Duodenal mucosa (tissue), 2 donors: ENCODE data around the gene GDI1.

Experiments
- H3K27ac ChIP-seq: one replicate; pipeline ENCODE4 v1.7.0; 2013; ENCODE audit warnings: low read depth, low read length
- H3K27me3 ChIP-seq, 2 donors: one replicate each; pipeline ENCODE4 v1.7.0; 2013; ENCODE audit warnings: low read length in 2 of 2, control low read depth in 1 of 2; ENCODE audit not compliant: insufficient read depth in 2 of 2, control insufficient read depth in 1 of 2
- H3K36me3 ChIP-seq, 2 donors: one replicate each; pipeline ENCODE4 v1.7.0; 2013; ENCODE audit warnings: low read length in 2 of 2, control low read depth in 1 of 2; ENCODE audit not compliant: insufficient read depth in 2 of 2, control insufficient read depth in 1 of 2
- H3K4me1 ChIP-seq, 2 donors: one replicate each; pipeline ENCODE4 v1.7.0; 2013; ENCODE audit warnings: low read length in 2 of 2, control low read depth in 1 of 2; ENCODE audit not compliant: insufficient read depth in 2 of 2, control insufficient read depth in 1 of 2
- H3K4me3 ChIP-seq, 2 donors: one replicate each; pipeline ENCODE4 v1.7.0; 2013; ENCODE audit warnings: low read length in 2 of 2, low read depth in 1 of 2
- H3K9ac ChIP-seq, 2 donors: one replicate each; pipeline ENCODE4 v1.7.0; 2013; ENCODE audit warnings: low read length in 2 of 2, low read depth in 1 of 2
- H3K9me3 ChIP-seq, 2 donors: one replicate each; pipeline ENCODE4 v1.7.0; 2013; ENCODE audit warnings: low read length in 2 of 2, control low read depth in 1 of 2; ENCODE audit not compliant: control insufficient read depth in 1 of 2

The GDI1 gene

GRCh38 chrX:154478728-154479622 lies 42.0 kb downstream of the GDI1 start, which contains the start of gene LAGE3:
TSS of gene LAGE3 (minus strand) at chrX:154479281. CDS start at chrX:154478915, 366 bp downstream.
- Histone ChIP-seq H3K9ac (peak within 1 kb of the TSS; percentile 48 to 54), H3K27me3 (no peaks in the 10 kb centered on the region), H3K4me1 (peaks cover 0 to 11% of the 10 kb centered on the region in 2 donors)

GRCh38 chrX:154481195-154481594 lies 44.2 kb downstream of the GDI1 start:
- Histone ChIP-seq H3K9ac (no peak overlapping the region), H3K36me3 (peaks cover 0 to 5% of the 10 kb centered on the region in 2 donors), H3K4me3 (no peak overlapping the region), H3K4me1 (peaks cover 9 to 23% of the 10 kb centered on the region in 2 donors), H3K27me3 (no peaks in the 10 kb centered on the region), H3K9me3 (no peaks in the 10 kb centered on the region), H3K27ac (no peak overlapping the region)

More at GRCh38 chrX:154478728-154479622, 42.0 kb downstream of the GDI1 start, which contains the start of gene LAGE3:
- Histone ChIP-seq H3K4me3 (peak within 1 kb of the TSS; percentile 54 to 60), H3K36me3 (no peaks in the 10 kb centered on the region), H3K9me3 (no peaks in the 10 kb centered on the region), H3K27ac (peak within 1 kb of the TSS; percentile 62)

GRCh38 chrX:154481911-154482601 lies 45.1 kb downstream of the GDI1 start:
- Histone ChIP-seq H3K4me3 (no peak overlapping the region), H3K36me3 (peaks cover 0 to 5% of the 10 kb centered on the region in 2 donors), H3K9me3 (no peaks in the 10 kb centered on the region), H3K27me3 (no peaks in the 10 kb centered on the region), H3K4me1 (peaks cover 9 to 23% of the 10 kb centered on the region in 2 donors), H3K27ac (no peak overlapping the region), H3K9ac (no peak overlapping the region)

- Histone ChIP-seq H3K4me3 (no peak overlapping the region), H3K36me3 (peaks cover 0 to 5% of the 10 kb centered on the region in 2 donors), H3K27ac (no peak overlapping the region), H3K9me3 (no peaks in the 10 kb centered on the region), H3K27me3 (no peaks in the 10 kb centered on the region), H3K4me1 (peaks cover 9 to 27% of the 10 kb centered on the region in 2 donors), H3K9ac (no peak overlapping the region)
These were observed 45.8 kb downstream of the GDI1 start for GRCh38 chrX:154482786-154483185.

GRCh38 chrX:154483325-154483724 lies 46.4 kb downstream of the GDI1 start:
- H3K36me3 ChIP-seq: peaks cover 0 to 5% of the 10 kb centered on the region in 2 donors
- H3K27me3 ChIP-seq: no peaks in the 10 kb centered on the region
- H3K4me3 ChIP-seq: no peak overlapping the region
- H3K9me3 ChIP-seq: no peaks in the 10 kb centered on the region
- no peak overlapping the region for H3K27ac ChIP-seq
- H3K9ac ChIP-seq: no peak overlapping the region
- H3K4me1 ChIP-seq: peaks cover 9 to 22% of the 10 kb centered on the region in 2 donors

GRCh38 chrX:154484255-154485149 lies 47.5 kb downstream of the GDI1 start:
- Histone ChIP-seq H3K9me3 (no peaks in the 10 kb centered on the region), H3K27ac (no peak overlapping the region), H3K9ac (no peak overlapping the region), H3K36me3 (peaks cover 0 to 5% of the 10 kb centered on the region in 2 donors), H3K4me1 (peaks cover 16 to 24% of the 10 kb centered on the region in 2 donors), H3K4me3 (no peak overlapping the region), H3K27me3 (no peaks in the 10 kb centered on the region)

- H3K4me3 ChIP-seq: peak overlapping the region; percentile 50 to 63
- H3K9me3 ChIP-seq: no peaks in the 10 kb centered on the region
- H3K27ac ChIP-seq: peak overlapping the region; percentile 62
- H3K27me3 ChIP-seq: no peaks in the 10 kb centered on the region
- H3K4me1 ChIP-seq: peaks cover 18 to 26% of the 10 kb centered on the region in 2 donors
- H3K36me3 ChIP-seq: peaks cover 0 to 5% of the 10 kb centered on the region in 2 donors
- H3K9ac ChIP-seq: peak overlapping the region; percentile 48 to 70
These were observed 48.4 kb downstream of the GDI1 start for GRCh38 chrX:154485150-154486051.

- H3K27me3 ChIP-seq: no peaks in the 10 kb centered on the region
- peaks cover 18 to 26% of the 10 kb centered on the region in 2 donors for H3K4me1 ChIP-seq
These were observed 49.1 kb downstream of the GDI1 start for GRCh38 chrX:154486052-154486395.

More at GRCh38 chrX:154486052-154486395, 49.1 kb downstream of the GDI1 start:
- H3K9me3 ChIP-seq: no peaks in the 10 kb centered on the region
- H3K9ac ChIP-seq: peak overlapping the region; percentile 48 to 70
- H3K4me3 ChIP-seq: peak overlapping the region; percentile 50 to 63
- peak overlapping the region; percentile 62 for H3K27ac ChIP-seq
- H3K36me3 ChIP-seq: peaks cover 0 to 5% of the 10 kb centered on the region in 2 donors
